OCI-LY3 (cell line): ENCODE measurements around the gene SCAI.

Experiments used
- H2AFZ ChIP-seq: fragments of 200-600, 300-600 bp; shearing (Covaris generic); 2 replicates; pipeline ENCODE4 v1.6.0; 2014; ENCODE audit warnings: antibody characterized with exemption, low read depth, low read length
- H3K27ac ChIP-seq: fragments of 200-600, 300-600 bp; sonication (generic); 2 replicates; pipeline ENCODE4 v1.5.1; 2014; ENCODE audit warnings: mild to moderate bottlenecking, low read length, moderate library complexity, mixed read lengths
- H3K27me3 ChIP-seq: fragments of 200-600, 300-600 bp; sonication (generic); 2 replicates; pipeline ENCODE4 v1.6.1; 2014; ENCODE audit warnings: low read depth, low read length, mixed read lengths
- H3K36me3 ChIP-seq: fragments of 200-600, 300-600 bp; sonication (generic); replicated peaks from 2 replicates; pipeline ENCODE3; 2014; ENCODE audit warnings: low read depth, low read length, mixed read lengths
- H3K4me1 ChIP-seq: fragments of 300-600, 200-600 bp; sonication (generic); 2 replicates; pipeline ENCODE4 v1.6.1; 2014; ENCODE audit warnings: low read length, mixed read lengths
- H3K4me2 ChIP-seq: fragments of 200-600, 300-600 bp; sonication (generic); 2 replicates; pipeline ENCODE4 v1.6.1; 2014; ENCODE audit warnings: low read length, mixed read lengths
- H3K4me3 ChIP-seq: fragments of 300-600, 200-600 bp; sonication (generic); 2 replicates; pipeline ENCODE4 v1.5.1; 2014; ENCODE audit warnings: antibody characterized with exemption, mild to moderate bottlenecking, low read length, moderate library complexity
- H3K79me2 ChIP-seq: fragments of 300-600, 200-600 bp; shearing (Covaris generic); 2 replicates; pipeline ENCODE4 v1.6.1; 2014; ENCODE audit warnings: mild to moderate bottlenecking, low read length, mixed read lengths
- H3K9ac ChIP-seq: fragments of 300-600, 200-600 bp; shearing (Covaris generic); 2 replicates; pipeline ENCODE4 v1.6.0; 2014; ENCODE audit warnings: mild to moderate bottlenecking, low read length, moderate library complexity
- H3K9me3 ChIP-seq: fragments of 200-600, 300-600 bp; shearing (Covaris generic); 2 replicates; pipeline ENCODE4 v1.6.1; 2014; ENCODE audit warnings: low read length, mixed read lengths; ENCODE audit not compliant: insufficient read depth
- H4K20me1 ChIP-seq: fragments of 200-600, 300-600 bp; sonication (generic); 2 replicates; pipeline ENCODE4 v1.6.1; 2016; ENCODE audit warnings: low read length, mixed read lengths; ENCODE audit not compliant: insufficient read depth
- CTCF ChIP-seq: fragments of 200-600, 300-600 bp; sonication (generic); IDR thresholded peaks from 2 replicates; pipeline ENCODE4 v1.5.1; 2014; ENCODE audit warnings: antibody characterized with exemption, low read length, low read depth
- EZH2phosphoT487 ChIP-seq: fragments of 200-600 bp; shearing (Covaris generic); IDR thresholded peaks from 2 replicates; pipeline ENCODE4 v1.6.1; 2018; ENCODE audit warnings: antibody characterized with exemption, mixed run types, low read depth

SCAI gene

DNA sequence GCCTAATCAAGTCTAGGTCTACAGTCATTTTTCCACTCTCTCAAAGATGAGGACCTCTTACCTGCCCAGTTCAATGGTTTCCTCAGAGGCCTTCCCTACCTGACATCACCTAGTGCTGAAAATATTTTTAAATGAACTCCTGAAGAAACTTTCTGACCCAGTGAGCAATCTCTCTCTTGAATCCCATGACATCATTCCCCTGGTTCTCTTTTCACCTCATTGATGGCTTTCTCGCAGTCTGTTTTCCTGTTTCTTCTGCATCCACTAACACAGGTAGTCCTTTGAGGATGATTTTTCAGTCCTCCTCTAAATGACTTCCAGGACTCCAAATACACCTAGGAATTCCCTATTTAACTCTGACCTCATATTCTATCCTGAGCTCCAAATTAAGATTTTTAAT is 40.3 kb downstream of the SCAI start:
- H3K4me3 ChIP-seq = no peak overlapping the region
- TF ChIP-seq EZH2phosphoT487 (no peak), CTCF (no peak)
- H3K36me3 ChIP-seq = no peaks in the 10 kb centered on the region
- H3K79me2 ChIP-seq = no peaks in the 10 kb centered on the region
- no peak overlapping the region for H3K27ac ChIP-seq
- no peak overlapping the region for H2AFZ ChIP-seq
- H3K27me3 ChIP-seq = no peaks in the 10 kb centered on the region
- no peak overlapping the region for H3K9ac ChIP-seq
- H3K4me1 ChIP-seq = no peaks in the 10 kb centered on the region
- H4K20me1 ChIP-seq = no peaks in the 10 kb centered on the region
- H3K4me2 ChIP-seq = no peak overlapping the region
- no peaks in the 10 kb centered on the region for H3K9me3 ChIP-seq

- H3K9ac ChIP-seq = no peak overlapping the region
- no peak overlapping the region for H3K4me3 ChIP-seq
- no peaks in the 10 kb centered on the region for H3K79me2 ChIP-seq
- H3K4me2 ChIP-seq = no peak overlapping the region
- peaks cover 3% of the 10 kb centered on the region for H3K36me3 ChIP-seq
- TF ChIP-seq CTCF = no peak
- TF ChIP-seq EZH2phosphoT487 = no peak
- H3K27me3 ChIP-seq = no peaks in the 10 kb centered on the region
- no peak overlapping the region for H3K27ac ChIP-seq
- H4K20me1 ChIP-seq = no peaks in the 10 kb centered on the region
- no peak overlapping the region for H2AFZ ChIP-seq
- H3K4me1 ChIP-seq = no peaks in the 10 kb centered on the region
- H3K9me3 ChIP-seq = peaks cover 6% of the 10 kb centered on the region; the same call in 1 of the 2 replicates
Observed at GRCh38 chr9:125100822-125101221, 42.5 kb downstream of the SCAI start.

- TF ChIP-seq CTCF (no peak), EZH2phosphoT487 (no peak)
- Histone ChIP-seq H3K4me3 (no peak overlapping the region), H3K9ac (no peak overlapping the region), H3K36me3 (peaks cover 3% of the 10 kb centered on the region), H3K27ac (no peak overlapping the region), H3K4me1 (no peaks in the 10 kb centered on the region), H2AFZ (no peak overlapping the region), H3K27me3 (no peaks in the 10 kb centered on the region), H3K4me2 (no peak overlapping the region), H3K79me2 (no peaks in the 10 kb centered on the region), H3K9me3 (peaks cover 6% of the 10 kb centered on the region; the same call in 1 of the 2 replicates), H4K20me1 (no peaks in the 10 kb centered on the region)
Observed at GRCh38 chr9:125099816-125100215, 43.5 kb downstream of the SCAI start.

GRCh38 chr9:125095821-125096443 is 47.4 kb downstream of the SCAI start:
- Histone ChIP-seq H3K4me1 (no peaks in the 10 kb centered on the region), H3K4me2 (no peak overlapping the region), H3K27ac (no peak overlapping the region), H3K9me3 (peaks cover 6% of the 10 kb centered on the region; the same call in 1 of the 2 replicates), H3K36me3 (peaks cover 3% of the 10 kb centered on the region), H3K4me3 (no peak overlapping the region), H4K20me1 (no peaks in the 10 kb centered on the region), H3K9ac (no peak overlapping the region), H3K27me3 (no peaks in the 10 kb centered on the region), H2AFZ (no peak overlapping the region), H3K79me2 (no peaks in the 10 kb centered on the region)
- TF ChIP-seq EZH2phosphoT487 = no peak
- TF ChIP-seq CTCF = no peak
